Measurements from ENCODE around the gene GPR162. TPM values are rescaled to one million over a fixed set of nuclear protein-coding genes. Genes with fewer than 3 reads are reported as not detected.

GPR162 gene
- total RNA-seq, 4 donors from 2014 or later: 0.47 to 2.1 (median 1.0) TPM

GRCh38 chr12:6829536-6830220, 8.1 kb downstream of the GPR162 start:
- 45% methylated on average over 13 of the region's 19 CpGs for WGBS
- Histone ChIP-seq H3K4me3 (peak overlapping the region; percentile 75), H3K27ac (peak overlapping the region; percentile 57), H3K36me3 (peaks cover 18% of the 10 kb centered on the region), H3K4me1 (peaks cover 40% of the 10 kb centered on the region), H3K27me3 (peaks cover 13% of the 10 kb centered on the region), H3K9me3 (no peaks in the 10 kb centered on the region)
- TF ChIP-seq POLR2A (IDR thresholded peaks at IDR 0.05): no peak
- DNase-seq (ENCODE audit: low spot score in 2 of 2): no peak

GRCh38 chr12:6830286-6830890, 8.8 kb downstream of the GPR162 start:
- no peak overlapping the region for H3K4me3 ChIP-seq
- peaks cover 34% of the 10 kb centered on the region for H3K4me1 ChIP-seq
- no peak for TF ChIP-seq POLR2AphosphoS5 (IDR thresholded peaks at IDR 0.05)
- no peak for TF ChIP-seq POLR2A (IDR thresholded peaks at IDR 0.05)
- no peak for TF ChIP-seq EP300 (IDR thresholded peaks at IDR 0.05)
- no peak for TF ChIP-seq CTCF (IDR thresholded peaks at IDR 0.05)
- WGBS: 91% methylated on average over 11 of the region's 11 CpGs
- peaks cover 18% of the 10 kb centered on the region for H3K36me3 ChIP-seq
- peaks cover 7% of the 10 kb centered on the region for H3K27me3 ChIP-seq
- H3K27ac ChIP-seq: no peak overlapping the region
- no peaks in the 10 kb centered on the region for H3K9me3 ChIP-seq
- no peak for DNase-seq (ENCODE audit: low spot score in 2 of 2)

GRCh38 chr12:6830999-6831398, 9.4 kb downstream of the GPR162 start:
- Histone ChIP-seq H3K27ac (no peak overlapping the region), H3K27me3 (peaks cover 3% of the 10 kb centered on the region), H3K4me1 (peaks cover 29% of the 10 kb centered on the region), H3K9me3 (no peaks in the 10 kb centered on the region), H3K4me3 (no peak overlapping the region), H3K36me3 (peaks cover 18% of the 10 kb centered on the region)
- WGBS: 87% methylated on average over 6 of the region's 6 CpGs
- no peak for TF ChIP-seq POLR2A (IDR thresholded peaks at IDR 0.05)
- no peak for TF ChIP-seq POLR2AphosphoS5 (IDR thresholded peaks at IDR 0.05)
- no peak for TF ChIP-seq EP300 (IDR thresholded peaks at IDR 0.05)
- no peak for TF ChIP-seq CTCF (IDR thresholded peaks at IDR 0.05)
- no peak for DNase-seq (ENCODE audit: low spot score in 2 of 2)

GRCh38 chr12:6831450-6831995, 9.9 kb downstream of the GPR162 start:
- Histone ChIP-seq H3K4me1 (peaks cover 29% of the 10 kb centered on the region), H3K9me3 (no peaks in the 10 kb centered on the region), H3K36me3 (peaks cover 18% of the 10 kb centered on the region), H3K27me3 (no peaks in the 10 kb centered on the region), H3K4me3 (no peak overlapping the region), H3K27ac (no peak overlapping the region)
- WGBS: 86% methylated on average over 12 of the region's 12 CpGs
- DNase-seq (ENCODE audit: low spot score in 2 of 2): no peak
- TF ChIP-seq POLR2A (IDR thresholded peaks at IDR 0.05): no peak
- no peak for TF ChIP-seq CTCF (IDR thresholded peaks at IDR 0.05)
- no peak for TF ChIP-seq EP300 (IDR thresholded peaks at IDR 0.05)
- no peak for TF ChIP-seq POLR2AphosphoS5 (IDR thresholded peaks at IDR 0.05)

GRCh38 chr12:6832125-6832524, 10.5 kb downstream of the GPR162 start:
- Histone ChIP-seq H3K4me3 (no peak overlapping the region), H3K9me3 (no peaks in the 10 kb centered on the region), H3K27ac (no peak overlapping the region), H3K27me3 (no peaks in the 10 kb centered on the region), H3K4me1 (peaks cover 26% of the 10 kb centered on the region), H3K36me3 (peaks cover 18% of the 10 kb centered on the region)
- 98% methylated on average over 4 of the region's 4 CpGs for WGBS
- TF ChIP-seq CTCF (IDR thresholded peaks at IDR 0.05) (no peak), EP300 (IDR thresholded peaks at IDR 0.05) (no peak), POLR2AphosphoS5 (IDR thresholded peaks at IDR 0.05) (no peak), POLR2A (IDR thresholded peaks at IDR 0.05) (no peak)
- no peak for DNase-seq (ENCODE audit: low spot score in 2 of 2)

Measured in suprapubic skin (tissue), 4 donors.